K562 (cell line): ENCODE results near the gene PIEZO2. TPM values are rescaled to one million over a fixed set of nuclear protein-coding genes. Genes with fewer than 3 reads are reported as not detected.

Source experiments
- ATAC-seq: fragments of 200-7000 bp; cut with Tn5 transposase; 3 replicates; pipeline ENCODE4 v1.9.1; 2020; ENCODE audit warnings: moderate library complexity
- BruUV-seq: library from RNA; stranded (reverse); fragments of 400-500 nt; replicated peaks from 2 replicates; lab custom pipeline; 2021; lab: Mats Ljungman, UMichigan
- CTCF ChIA-PET: fragments of 300-600 bp; formaldehyde crosslinking; extraction: SDS; loops from one replicate; lab custom pipeline; 2021; ENCODE audit warnings: low intra/inter-chr PET ratio; lab: Yijun Ruan, JAX
- POLR2A ChIA-PET: fragments of 300-600, 350-650 bp; sonication (Branson Sonifier 250); formaldehyde crosslinking; extraction: SDS; loops from one replicate; lab custom pipeline; 2021; ENCODE audit warnings: antibody characterized with exemption, inconsistent platforms; lab: Yijun Ruan, JAX
- DNase-seq, 4 experiments: peaks; one replicate each; pipeline versions ENCODE4 v3.0.0 to v3.0.0-alpha.2; 2011 to 2018; ENCODE audit warnings: low spot score in 3 of 4, mixed read lengths in 3 of 4; ENCODE audit errors: extremely low read depth in 1 of 4
- FAIRE-seq: peaks from 2 replicates; lab custom pipeline; 2011; peaks lifted over from hg19 to GRCh38; lab: Jason Lieb, UNC
- H2AFZ ChIP-seq: 2 replicates; pipeline ENCODE4 v1.6.0; 2011; ENCODE audit warnings: low read depth, low read length, control low read depth, inconsistent platforms
- H3K27ac ChIP-seq: fragments of 200-600 bp; 3 replicates; pipeline ENCODE4 v1.8.0; 2011; ENCODE audit warnings: low read depth, mild to moderate bottlenecking, control low read depth, inconsistent platforms, low read length, moderate library complexity, mixed read lengths; ENCODE audit errors: extremely low read depth
- H3K27me3 ChIP-seq, 2 experiments: fragments of 300-600 bp in 1 of 2; 2 replicates in 1 of 2; 3 replicates in 1 of 2; pipeline versions ENCODE4 v1.6.0 to v1.8.0; 2011; ENCODE audit warnings: inconsistent platforms in 2 of 2, low read length in 2 of 2, mild to moderate bottlenecking in 1 of 2, mixed read lengths in 1 of 2, moderate library complexity in 1 of 2; ENCODE audit not compliant: control insufficient read depth in 2 of 2, insufficient read depth in 2 of 2
- H3K36me3 ChIP-seq: fragments of 300-600 bp; 3 replicates; pipeline ENCODE4 v1.8.0; 2011; ENCODE audit warnings: mild to moderate bottlenecking, low read length, inconsistent platforms; ENCODE audit not compliant: control insufficient read depth, insufficient read depth
- H3K4me1 ChIP-seq, 2 experiments: fragments of 200-600 bp in 1 of 2; replicated peaks in 1 of 2; 2 replicates in 1 of 2; 3 replicates in 1 of 2; pipeline versions ENCODE4 v1.5.1 to v1.8.0; 2011; ENCODE audit warnings: inconsistent platforms in 2 of 2, low read length in 2 of 2, mild to moderate bottlenecking in 1 of 2, mixed read lengths in 1 of 2, moderate library complexity in 1 of 2; ENCODE audit not compliant: control insufficient read depth in 2 of 2, insufficient read depth in 2 of 2
- H3K4me2 ChIP-seq: 2 replicates; pipeline ENCODE4 v1.6.1; 2011; ENCODE audit warnings: low read length, control low read depth, inconsistent platforms, mixed read lengths; ENCODE audit not compliant: insufficient read depth
- H3K4me3 ChIP-seq: fragments of 200-600 bp; sonication (generic), shearing (Covaris generic); 2 replicates; pipeline ENCODE4 v1.5.1; 2016; ENCODE audit warnings: control low read depth, inconsistent platforms
- H3K79me2 ChIP-seq: fragments of 200-600 bp; 3 replicates; pipeline ENCODE4 v1.8.0; 2011; ENCODE audit warnings: low read length, inconsistent platforms; ENCODE audit not compliant: control insufficient read depth, insufficient read depth
- H3K9ac ChIP-seq, 2 experiments: 2 replicates each; pipeline versions ENCODE4 v1.6.0 to v1.6.1; 2011; ENCODE audit warnings: low read depth in 2 of 2, low read length in 2 of 2, control low read depth in 1 of 2, inconsistent platforms in 1 of 2, mild to moderate bottlenecking in 1 of 2, mixed read lengths in 1 of 2; ENCODE audit not compliant: insufficient read depth in 1 of 2
- H3K9me1 ChIP-seq: one replicate; pipeline ENCODE4 v1.6.0; 2011; ENCODE audit warnings: inconsistent platforms, mild to moderate bottlenecking, low read length, moderate library complexity; ENCODE audit not compliant: control insufficient read depth, insufficient read depth
- H3K9me3 ChIP-seq: replicated peaks from 2 replicates; pipeline ENCODE4 v1.5.1; 2011; ENCODE audit warnings: low read depth, low read length, inconsistent platforms; ENCODE audit not compliant: control insufficient read depth, insufficient read depth
- H4K20me1 ChIP-seq: replicated peaks from 2 replicates; pipeline ENCODE4 v1.6.1; 2011; ENCODE audit warnings: low read length, inconsistent platforms, mixed read lengths; ENCODE audit not compliant: control insufficient read depth, insufficient read depth
- BRD9 ChIP-seq: fragments of 450-650 bp; IDR thresholded peaks from 2 replicates; pipeline ENCODE4 v1.6.1; 2018; ENCODE audit warnings: low read depth; ENCODE audit not compliant: partially characterized antibody
- FOXK1 ChIP-seq: sonication (generic); formaldehyde crosslinking; IDR thresholded peaks from 2 replicates; pipeline ENCODE4 v1.8.0; 2022; ENCODE audit warnings: missing genetic modification reagents, mild to moderate bottlenecking, borderline replicate concordance
- IFI16 ChIP-seq: fragments of 250-450 bp; sonication (Bioruptor Pico); IDR thresholded peaks from 2 replicates; pipeline ENCODE4 v2.1.2; 2022; ENCODE audit warnings: mild to moderate bottlenecking, inconsistent platforms
- NCOA1 ChIP-seq: fragments of 450-650 bp; IDR thresholded peaks from 2 replicates; pipeline ENCODE4 v1.6.1; 2016; ENCODE audit warnings: low read depth
- NCOR1 ChIP-seq: fragments of 450-650 bp; IDR thresholded peaks from 2 replicates; pipeline ENCODE4 v1.6.1; 2016; ENCODE audit warnings: mild to moderate bottlenecking, moderate library complexity
- NR3C1 ChIP-seq: sonication (generic); formaldehyde crosslinking; IDR thresholded peaks from 2 replicates; pipeline ENCODE4 v1.8.1; 2022; ENCODE audit warnings: missing genetic modification reagents
- NRF1 ChIP-seq, 2 experiments: fragments of 450-650 bp; IDR thresholded peaks in 1 of 2; conservative IDR thresholded peaks in 1 of 2; 2 replicates each; pipeline ENCODE4 v1.6.1; 2014; ENCODE audit warnings: mild to moderate bottlenecking in 2 of 2
- RBM22 ChIP-seq: fragments of 200-400 bp; formaldehyde crosslinking; IDR thresholded peaks from 2 replicates; pipeline ENCODE4 v1.6.1; 2018; ENCODE audit warnings: low read length, low read depth; ENCODE audit not compliant: poor library complexity, severe bottlenecking
- TCF7 ChIP-seq: sonication (generic); IDR thresholded peaks from 2 replicates; pipeline ENCODE4 v1.6.1; 2016; ENCODE audit warnings: antibody characterized with exemption, borderline replicate concordance
- WGBS: fragments of 100-300 bp; shearing (Covaris generic); methylation state at CpG from one replicate; pipeline ENCODE4 v1.1.6; 2016; ENCODE audit warnings: low coverage, mixed read lengths; ENCODE audit not compliant: insufficient coverage; ENCODE audit errors: missing lambda C conversion rate; 5-methylcytosine and 5-hydroxymethylcytosine counted together
- in situ Hi-C: fragments of 300-500 bp; cut with MboI; formaldehyde crosslinking; loops from 4 replicates; pipeline ENCODE4 v1.15.0; 2018; ENCODE audit warnings: inconsistent platforms, mixed read lengths
- intact Hi-C: fragments of 100-400 bp; cut with micrococcal nuclease; formaldehyde crosslinking; loops from 2 replicates; pipeline ENCODE4 v1.14.2; 2022
- polyA plus RNA-seq, 8 experiments: library from polyadenylated mRNA; depleted of rRNA in 4 of 8; stranded (reverse) in 5 of 8; unstranded in 3 of 8; fragments of >200 nt; fragmentation: Nextera tagmentation in 2 of 8; fragmentation: Illumina TruSeq in 1 of 8; extraction: Ambion mirVana in 2 of 8; extraction: Trizol in 1 of 8; gene quantifications; 2 replicates each; pipeline versions ENCODE4 v1.2.1 to v1.2.3, GENCODE V29; 2011 to 2014; ENCODE audit warnings: inconsistent platforms in 1 of 8, missing spikeins in 1 of 8
- total RNA-seq, 7 experiments: library from RNA; depleted of rRNA in 6 of 7; stranded (reverse); fragments of >200 nt in 6 of 7; fragmentation: Illumina TruSeq in 2 of 7; extraction: Trizol in 2 of 7; gene quantifications; 2 replicates each; pipeline versions ENCODE4 v1.2.1 to v1.2.3, GENCODE V29; 2011 to 2021; ENCODE audit warnings: low replicate concordance in 1 of 7
- TF ChIP-seq, protein P1 (sequence below): fragments of 250-450 bp; sonication (Bioruptor Pico); IDR thresholded peaks from 2 replicates; pipeline ENCODE4 v1.4.0; 2020; ENCODE audit warnings: borderline replicate concordance
- TF ChIP-seq, protein P2 (sequence below): fragments of 250-450 bp; sonication (Bioruptor Pico); IDR thresholded peaks from 2 replicates; pipeline ENCODE4 v1.8.0; 2021; ENCODE audit warnings: borderline replicate concordance, mild to moderate bottlenecking, moderate library complexity; ENCODE audit not compliant: poor library complexity, severe bottlenecking
- TF ChIP-seq, protein P3 (sequence below): IDR thresholded peaks from 3 replicates; pipeline ENCODE4 v1.6.1; 2011; ENCODE audit warnings: borderline replicate concordance, mild to moderate bottlenecking; ENCODE audit not compliant: insufficient read length, insufficient read depth
- TF ChIP-seq, protein P4 (sequence below), 2 experiments: IDR thresholded peaks; 2 replicates each; pipeline ENCODE4 v1.6.1; 2011; ENCODE audit warnings: borderline replicate concordance in 1 of 2, control low read depth in 1 of 2, low read depth in 1 of 2, low read length in 1 of 2, mild to moderate bottlenecking in 1 of 2, mixed read lengths in 1 of 2, moderate library complexity in 1 of 2; ENCODE audit not compliant: insufficient read depth in 1 of 2, insufficient read length in 1 of 2, poor library complexity in 1 of 2, severe bottlenecking in 1 of 2; ENCODE audit errors: extremely low read depth in 1 of 2
- TF ChIP-seq, protein P5 (sequence below): IDR thresholded peaks from 2 replicates; pipeline ENCODE4 v1.6.1; 2011; ENCODE audit warnings: borderline replicate concordance, low read depth, mild to moderate bottlenecking, moderate library complexity, low read length; ENCODE audit not compliant: insufficient read depth, poor library complexity, severe bottlenecking

The PIEZO2 gene
- total and polyA plus RNA-seq, 9 of the 15 experiments (the other 6 are each of a cell fraction or from before 2014, with no cell fraction given) = 0.54 to 4.1 (median 2.0) TPM

DNA sequence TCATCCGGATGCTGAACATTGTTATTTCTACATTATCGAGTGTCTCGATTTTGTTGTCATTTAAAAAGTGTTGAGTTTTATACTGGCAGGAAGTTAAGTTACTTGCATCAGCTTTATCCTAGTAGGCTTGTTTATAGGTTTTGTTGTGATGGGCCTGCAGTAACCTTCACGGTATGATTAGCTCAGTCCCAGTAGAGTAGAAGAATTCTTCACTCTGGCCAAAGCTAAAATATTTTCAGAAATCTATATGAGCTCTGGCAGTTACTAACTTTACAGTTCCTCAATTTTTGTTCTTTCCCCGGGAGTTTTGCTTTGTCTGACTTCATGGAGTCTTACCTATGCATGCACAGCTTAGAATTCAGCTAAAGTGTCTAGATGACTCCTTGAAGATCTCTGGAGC lies 328.7 kb downstream of the PIEZO2 start (continued):
- TF ChIP-seq, protein P1, sequence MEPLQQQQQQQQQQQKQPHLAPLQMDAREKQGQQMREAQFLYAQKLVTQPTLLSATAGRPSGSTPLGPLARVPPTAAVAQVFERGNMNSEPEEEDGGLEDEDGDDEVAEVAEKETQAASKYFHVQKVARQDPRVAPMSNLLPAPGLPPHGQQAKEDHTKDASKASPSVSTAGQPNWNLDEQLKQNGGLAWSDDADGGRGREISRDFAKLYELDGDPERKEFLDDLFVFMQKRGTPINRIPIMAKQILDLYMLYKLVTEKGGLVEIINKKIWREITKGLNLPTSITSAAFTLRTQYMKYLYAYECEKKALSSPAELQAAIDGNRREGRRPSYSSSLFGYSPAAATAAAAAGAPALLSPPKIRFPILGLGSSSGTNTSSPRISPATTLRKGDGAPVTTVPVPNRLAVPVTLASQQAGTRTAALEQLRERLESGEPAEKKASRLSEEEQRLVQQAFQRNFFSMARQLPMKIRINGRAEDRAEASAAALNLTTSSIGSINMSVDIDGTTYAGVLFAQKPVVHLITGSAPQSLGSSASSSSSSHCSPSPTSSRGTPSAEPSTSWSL (CRISPR knock-in tag) = no peak
- TF ChIP-seq, protein P2, sequence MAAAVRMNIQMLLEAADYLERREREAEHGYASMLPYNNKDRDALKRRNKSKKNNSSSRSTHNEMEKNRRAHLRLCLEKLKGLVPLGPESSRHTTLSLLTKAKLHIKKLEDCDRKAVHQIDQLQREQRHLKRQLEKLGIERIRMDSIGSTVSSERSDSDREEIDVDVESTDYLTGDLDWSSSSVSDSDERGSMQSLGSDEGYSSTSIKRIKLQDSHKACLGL (CRISPR knock-in tag) = no peak
- no peak for TF ChIP-seq NCOR1
- TF ChIP-seq IFI16 (CRISPR knock-in tag) = no peak
- TF ChIP-seq, protein P3, sequence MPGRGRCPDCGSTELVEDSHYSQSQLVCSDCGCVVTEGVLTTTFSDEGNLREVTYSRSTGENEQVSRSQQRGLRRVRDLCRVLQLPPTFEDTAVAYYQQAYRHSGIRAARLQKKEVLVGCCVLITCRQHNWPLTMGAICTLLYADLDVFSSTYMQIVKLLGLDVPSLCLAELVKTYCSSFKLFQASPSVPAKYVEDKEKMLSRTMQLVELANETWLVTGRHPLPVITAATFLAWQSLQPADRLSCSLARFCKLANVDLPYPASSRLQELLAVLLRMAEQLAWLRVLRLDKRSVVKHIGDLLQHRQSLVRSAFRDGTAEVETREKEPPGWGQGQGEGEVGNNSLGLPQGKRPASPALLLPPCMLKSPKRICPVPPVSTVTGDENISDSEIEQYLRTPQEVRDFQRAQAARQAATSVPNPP = no peak
- no peak for TF ChIP-seq NR3C1 (CRISPR knock-in tag)

DNA sequence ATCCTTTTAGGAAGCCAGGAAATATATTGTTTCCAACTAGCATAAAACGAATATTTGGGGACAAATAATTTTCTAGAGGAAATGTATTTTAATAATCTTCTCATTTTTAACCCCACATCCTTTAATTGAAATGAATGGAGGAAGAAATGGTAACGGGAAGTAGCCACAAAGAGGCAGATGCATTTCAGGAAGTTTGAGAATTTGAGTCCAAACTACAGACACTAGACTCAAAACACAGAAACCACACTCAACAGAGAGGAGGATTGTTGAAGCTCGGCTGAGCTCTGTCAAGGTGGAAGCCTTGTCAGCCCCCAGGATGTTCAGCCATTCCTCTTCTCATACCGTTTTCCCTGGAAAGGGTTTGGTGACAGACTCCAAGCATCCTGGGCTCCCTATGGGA lies 335.0 kb downstream of the PIEZO2 start:
- no TSS peak for BruUV-seq
- ATAC-seq (no peak), DNase-seq (no peak), FAIRE-seq (no peak)
- Histone ChIP-seq H2AFZ (peak overlapping the region; percentile 41), H3K27me3 (peaks cover 3 to 10% of the 10 kb centered on the region in 2 experiments; a peak in 3 of 5 replicates), H3K9me3 (no peaks in the 10 kb centered on the region), H3K27ac (no peak overlapping the region), H3K4me3 (no peak overlapping the region), H3K79me2 (no peaks in the 10 kb centered on the region), H3K36me3 (no peaks in the 10 kb centered on the region), H3K4me1 (no peaks in the 10 kb centered on the region), H3K9me1 (no peaks in the 10 kb centered on the region), H3K9ac (no peak overlapping the region), H3K4me2 (no peak overlapping the region), H4K20me1 (no peaks in the 10 kb centered on the region)
- ChIA-PET CTCF (no interaction called here), POLR2A (interaction anchor here (1.1 kb wide), 1 partner anchor 125 kb away, joined by 3 read pairs; no protein-coding TSS in a partner anchor)
- intact Hi-C loops (no loop called here), in situ Hi-C loops (no loop called here)
- 6% methylated on average over 4 of the region's 4 CpGs for WGBS
- TF ChIP-seq, protein P4, sequence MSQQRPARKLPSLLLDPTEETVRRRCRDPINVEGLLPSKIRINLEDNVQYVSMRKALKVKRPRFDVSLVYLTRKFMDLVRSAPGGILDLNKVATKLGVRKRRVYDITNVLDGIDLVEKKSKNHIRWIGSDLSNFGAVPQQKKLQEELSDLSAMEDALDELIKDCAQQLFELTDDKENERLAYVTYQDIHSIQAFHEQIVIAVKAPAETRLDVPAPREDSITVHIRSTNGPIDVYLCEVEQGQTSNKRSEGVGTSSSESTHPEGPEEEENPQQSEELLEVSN (IDR thresholded peaks at IDR 0.05; ENCODE audit: borderline replicate concordance in 1 of 2, extremely low read depth in 1 of 2, insufficient read depth in 1 of 2, insufficient read length in 1 of 2, low read depth in 1 of 2, low read length in 1 of 2, poor library complexity in 1 of 2, severe bottlenecking in 1 of 2) = no peak
- TF ChIP-seq BRD9 (no peak), NRF1 (conservative IDR thresholded peaks at IDR 0.05 in 1 of 2, IDR thresholded peaks at IDR 0.05 in 1 of 2) (no peak), FOXK1 (no peak), NCOA1 (no peak), TCF7 (no peak), RBM22 (no peak)
- TF ChIP-seq, protein P5, sequence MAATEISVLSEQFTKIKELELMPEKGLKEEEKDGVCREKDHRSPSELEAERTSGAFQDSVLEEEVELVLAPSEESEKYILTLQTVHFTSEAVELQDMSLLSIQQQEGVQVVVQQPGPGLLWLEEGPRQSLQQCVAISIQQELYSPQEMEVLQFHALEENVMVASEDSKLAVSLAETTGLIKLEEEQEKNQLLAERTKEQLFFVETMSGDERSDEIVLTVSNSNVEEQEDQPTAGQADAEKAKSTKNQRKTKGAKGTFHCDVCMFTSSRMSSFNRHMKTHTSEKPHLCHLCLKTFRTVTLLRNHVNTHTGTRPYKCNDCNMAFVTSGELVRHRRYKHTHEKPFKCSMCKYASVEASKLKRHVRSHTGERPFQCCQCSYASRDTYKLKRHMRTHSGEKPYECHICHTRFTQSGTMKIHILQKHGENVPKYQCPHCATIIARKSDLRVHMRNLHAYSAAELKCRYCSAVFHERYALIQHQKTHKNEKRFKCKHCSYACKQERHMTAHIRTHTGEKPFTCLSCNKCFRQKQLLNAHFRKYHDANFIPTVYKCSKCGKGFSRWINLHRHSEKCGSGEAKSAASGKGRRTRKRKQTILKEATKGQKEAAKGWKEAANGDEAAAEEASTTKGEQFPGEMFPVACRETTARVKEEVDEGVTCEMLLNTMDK = no peak
